HUES64 (cell line): ENCODE measurements around the gene TM4SF1.

Experiments
- H3K27ac ChIP-seq: 2 replicates; pipeline ENCODE4 v1.7.0; 2013; ENCODE audit warnings: low read depth, low read length, inconsistent platforms
- H3K27me3 ChIP-seq: 2 replicates; pipeline ENCODE4 v1.6.1; 2013; ENCODE audit warnings: mild to moderate bottlenecking, low read length; ENCODE audit not compliant: insufficient read depth
- H3K36me3 ChIP-seq: 2 replicates; pipeline ENCODE4 v1.6.1; 2013; ENCODE audit warnings: mild to moderate bottlenecking, low read length; ENCODE audit not compliant: insufficient read depth
- H3K4me1 ChIP-seq: 2 replicates; pipeline ENCODE4 v1.6.1; 2013; ENCODE audit warnings: mild to moderate bottlenecking, low read length, moderate library complexity; ENCODE audit not compliant: insufficient read depth
- H3K4me3 ChIP-seq: 2 replicates; pipeline ENCODE4 v1.5.1; 2013; ENCODE audit warnings: mild to moderate bottlenecking, low read length, moderate library complexity
- H3K9ac ChIP-seq: 2 replicates; pipeline ENCODE4 v1.6.1; 2013; ENCODE audit warnings: mild to moderate bottlenecking, low read depth, low read length
- H3K9me3 ChIP-seq: 2 replicates; pipeline ENCODE4 v1.6.1; 2013; ENCODE audit warnings: low read depth, low read length; ENCODE audit not compliant: insufficient read depth
- WGBS: fragments of 150-250, 120-280 bp; methylation state at CpG from one replicate; pipeline ENCODE4 v1.1.7; 2013; ENCODE audit warnings: missing lambda C conversion rate; 5-methylcytosine and 5-hydroxymethylcytosine counted together

TM4SF1 gene

DNA sequence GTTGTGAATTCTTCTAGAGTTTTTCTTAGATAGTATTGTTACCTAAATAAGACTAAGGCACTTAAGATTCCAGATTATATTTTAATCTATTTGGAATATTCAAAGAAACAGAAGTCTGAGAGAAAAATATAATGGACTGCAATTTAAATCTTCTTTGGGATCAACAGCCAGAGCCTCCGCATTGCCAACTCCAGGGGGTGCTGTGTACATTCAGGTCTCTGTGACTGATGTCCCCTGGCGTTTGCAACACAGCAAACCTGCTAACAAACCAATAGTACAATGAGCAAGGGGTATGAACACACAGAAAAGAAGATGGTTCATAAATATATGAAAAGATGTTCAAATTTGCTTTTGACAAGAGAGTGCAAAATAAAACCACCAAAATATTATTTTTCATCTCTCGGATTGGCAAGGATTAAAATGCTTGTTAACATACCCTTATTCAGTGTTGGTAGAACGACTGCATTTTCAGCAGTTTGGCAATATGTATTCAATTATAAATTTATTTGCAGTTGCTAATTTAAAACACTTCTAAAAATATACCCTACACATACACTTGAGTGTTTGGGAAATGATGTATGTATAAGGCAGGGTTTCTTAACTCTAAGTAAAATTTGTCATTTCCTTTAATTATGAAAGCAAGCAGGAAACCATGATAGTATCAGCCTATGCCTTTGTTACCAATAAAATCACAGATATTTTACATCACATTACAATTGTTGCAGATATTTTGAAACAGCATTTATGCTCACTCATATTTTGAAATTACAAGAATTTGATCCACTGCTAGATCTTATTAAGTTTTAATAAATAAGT lies 16.1 kb upstream of the TM4SF1 start:
- no peaks in the 10 kb centered on the region for H3K4me1 ChIP-seq
- H3K36me3 ChIP-seq: no peaks in the 10 kb centered on the region
- H3K9me3 ChIP-seq: no peaks in the 10 kb centered on the region
- 42% methylated on average over 4 of the region's 4 CpGs for WGBS
- no peak overlapping the region for H3K9ac ChIP-seq
- no peaks in the 10 kb centered on the region for H3K27me3 ChIP-seq
- no peak overlapping the region for H3K4me3 ChIP-seq
- no peak overlapping the region for H3K27ac ChIP-seq

GRCh38 chr3:149391960-149392359 lies 14.5 kb upstream of the TM4SF1 start:
- H3K9ac ChIP-seq: no peak overlapping the region
- no peaks in the 10 kb centered on the region for H3K36me3 ChIP-seq
- WGBS: 75% methylated on average over 5 of the region's 5 CpGs
- H3K27ac ChIP-seq: no peak overlapping the region
- no peaks in the 10 kb centered on the region for H3K27me3 ChIP-seq
- peaks cover 4% of the 10 kb centered on the region; the same call in 1 of the 2 replicates for H3K4me1 ChIP-seq
- H3K9me3 ChIP-seq: no peaks in the 10 kb centered on the region
- H3K4me3 ChIP-seq: no peak overlapping the region

- Histone ChIP-seq H3K27me3 (no peaks in the 10 kb centered on the region), H3K9ac (no peak overlapping the region), H3K27ac (no peak overlapping the region), H3K4me3 (no peak overlapping the region), H3K36me3 (no peaks in the 10 kb centered on the region), H3K4me1 (peaks cover 4% of the 10 kb centered on the region; the same call in 1 of the 2 replicates), H3K9me3 (no peaks in the 10 kb centered on the region)
- WGBS: 96% methylated on average over 6 of the region's 6 CpGs
These were observed 13.3 kb upstream of the TM4SF1 start for GRCh38 chr3:149390772-149391212.

- H3K4me1 ChIP-seq: peaks cover 4% of the 10 kb centered on the region; the same call in 1 of the 2 replicates
- H3K9ac ChIP-seq: no peak overlapping the region
- H3K9me3 ChIP-seq: no peaks in the 10 kb centered on the region
- H3K27me3 ChIP-seq: no peaks in the 10 kb centered on the region
- H3K27ac ChIP-seq: no peak overlapping the region
- H3K36me3 ChIP-seq: no peaks in the 10 kb centered on the region
- no peak overlapping the region for H3K4me3 ChIP-seq
- 93% methylated on average over 2 of the region's 2 CpGs for WGBS
These were observed 12.8 kb upstream of the TM4SF1 start for GRCh38 chr3:149390294-149390693.

DNA sequence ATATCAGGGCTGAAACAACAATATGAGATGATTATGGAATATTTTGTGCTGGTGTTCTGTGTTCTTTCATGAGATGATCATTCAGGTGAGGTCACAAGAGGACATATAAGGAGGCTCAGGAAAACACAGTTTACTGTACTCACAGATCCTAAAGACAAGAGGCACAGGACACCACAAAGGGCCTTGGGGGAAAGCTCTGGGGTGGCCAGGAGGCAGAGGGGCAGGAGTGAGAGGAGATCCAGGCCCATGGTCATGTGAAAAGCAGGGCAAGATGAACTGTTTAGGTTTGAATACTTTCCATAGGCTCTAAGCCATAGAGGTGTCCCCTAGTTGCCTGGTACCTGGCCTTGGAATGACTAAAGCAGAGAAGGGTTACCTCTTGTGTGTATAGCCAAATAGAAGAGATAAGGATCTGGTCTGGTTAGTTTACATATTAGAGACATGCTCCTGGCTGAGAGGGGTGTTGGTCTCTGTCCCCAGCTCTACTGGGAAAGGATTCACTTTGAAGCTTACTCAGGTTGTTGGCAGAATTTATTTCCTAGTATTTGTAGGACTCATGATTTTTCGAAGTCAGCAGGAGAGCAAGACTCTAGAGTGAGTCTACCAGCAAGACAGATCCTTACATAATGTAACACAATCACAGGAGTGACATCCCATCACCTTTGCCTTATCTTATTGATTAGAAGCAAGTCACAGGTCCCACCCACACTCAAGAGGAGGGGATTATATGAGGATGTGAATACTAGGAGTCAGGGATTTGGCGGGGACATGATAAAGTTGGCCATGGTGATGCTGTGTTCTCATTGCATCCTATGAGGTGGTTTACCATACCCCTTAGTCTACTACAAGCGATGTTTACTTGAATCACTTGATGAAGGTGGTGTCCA lies 11.3 kb upstream of the TM4SF1 start:
- Histone ChIP-seq H3K27ac (no peak overlapping the region), H3K4me1 (peaks cover 4% of the 10 kb centered on the region; the same call in 1 of the 2 replicates), H3K9me3 (no peaks in the 10 kb centered on the region), H3K27me3 (no peaks in the 10 kb centered on the region), H3K36me3 (no peaks in the 10 kb centered on the region), H3K9ac (no peak overlapping the region), H3K4me3 (no peak overlapping the region)
- WGBS: 88% methylated on average over 3 of the region's 3 CpGs

GRCh38 chr3:149388001-149388440 lies 10.6 kb upstream of the TM4SF1 start:
- no peak overlapping the region for H3K27ac ChIP-seq
- H3K36me3 ChIP-seq: no peaks in the 10 kb centered on the region
- no peaks in the 10 kb centered on the region for H3K27me3 ChIP-seq
- WGBS: 92% methylated on average over 8 of the region's 8 CpGs
- peaks cover 4% of the 10 kb centered on the region; the same call in 1 of the 2 replicates for H3K4me1 ChIP-seq
- no peak overlapping the region for H3K4me3 ChIP-seq
- H3K9ac ChIP-seq: no peak overlapping the region
- no peaks in the 10 kb centered on the region for H3K9me3 ChIP-seq

DNA sequence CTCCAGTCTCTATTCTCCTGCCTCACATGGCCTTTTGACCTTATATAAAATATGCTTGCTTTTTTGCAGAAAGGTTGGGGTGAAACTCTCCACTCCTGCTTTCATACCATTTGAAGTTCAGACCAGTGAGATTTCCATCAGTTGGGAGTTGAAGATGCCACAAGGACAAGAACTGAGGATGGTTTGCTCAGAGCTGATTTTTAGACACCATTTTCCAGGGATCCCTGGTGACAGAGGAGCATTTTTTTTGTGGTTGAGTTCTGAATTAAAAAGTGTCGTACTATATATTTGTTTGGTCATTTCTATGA lies 8.8 kb upstream of the TM4SF1 start:
- H3K27ac ChIP-seq: no peak overlapping the region
- H3K9me3 ChIP-seq: no peaks in the 10 kb centered on the region
- H3K27me3 ChIP-seq: no peaks in the 10 kb centered on the region
- no peaks in the 10 kb centered on the region for H3K36me3 ChIP-seq
- H3K4me3 ChIP-seq: no peak overlapping the region
- WGBS: 92% methylated on average over 1 of the region's 1 CpG
- H3K4me1 ChIP-seq: peaks cover 4% of the 10 kb centered on the region; the same call in 1 of the 2 replicates
- H3K9ac ChIP-seq: no peak overlapping the region

DNA sequence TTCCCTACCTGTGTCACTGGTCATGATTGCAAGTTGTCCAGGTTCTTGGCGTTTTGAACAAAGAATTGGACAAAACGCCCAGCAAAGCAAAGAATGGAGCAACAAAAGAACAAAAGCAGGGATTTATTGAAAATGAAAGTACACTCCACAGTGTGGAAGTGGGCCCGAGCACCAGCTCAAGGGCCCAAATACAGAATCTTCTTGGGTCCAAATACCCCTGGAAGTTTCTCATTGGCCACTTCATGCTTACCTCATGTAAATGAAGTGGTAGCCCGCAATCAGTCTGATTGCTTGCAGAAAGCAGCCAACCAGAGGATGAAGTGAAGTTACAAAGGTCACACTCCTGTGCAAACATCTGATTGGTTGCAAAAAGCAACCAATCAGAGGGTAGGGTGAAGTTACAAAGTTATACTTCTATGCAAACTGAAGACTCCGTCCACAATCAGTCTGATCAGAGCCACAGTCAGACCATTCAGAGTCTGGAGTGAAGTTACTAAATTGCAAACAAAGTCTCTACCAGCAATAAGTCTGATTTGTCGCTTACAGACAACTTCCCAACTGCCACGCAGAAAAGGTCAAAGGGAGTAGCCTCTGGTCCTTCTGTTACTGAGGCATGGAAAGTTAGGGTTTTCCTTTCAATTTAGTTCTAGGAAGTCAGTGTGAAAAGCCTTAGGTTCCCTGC lies 8.3 kb upstream of the TM4SF1 start:
- no peaks in the 10 kb centered on the region for H3K27me3 ChIP-seq
- no peak overlapping the region for H3K4me3 ChIP-seq
- H3K27ac ChIP-seq: no peak overlapping the region
- H3K4me1 ChIP-seq: peaks cover 4% of the 10 kb centered on the region; the same call in 1 of the 2 replicates
- H3K9me3 ChIP-seq: no peaks in the 10 kb centered on the region
- H3K9ac ChIP-seq: no peak overlapping the region
- 92% methylated on average over 7 of the region's 7 CpGs for WGBS
- H3K36me3 ChIP-seq: no peaks in the 10 kb centered on the region

- no peak overlapping the region for H3K9ac ChIP-seq
- H3K4me3 ChIP-seq: no peak overlapping the region
- 91% methylated on average over 6 of the region's 6 CpGs for WGBS
- H3K9me3 ChIP-seq: no peaks in the 10 kb centered on the region
- no peaks in the 10 kb centered on the region for H3K27me3 ChIP-seq
- no peaks in the 10 kb centered on the region for H3K36me3 ChIP-seq
- peaks cover 4% of the 10 kb centered on the region; the same call in 1 of the 2 replicates for H3K4me1 ChIP-seq
- no peak overlapping the region for H3K27ac ChIP-seq
These were observed 7.5 kb upstream of the TM4SF1 start for GRCh38 chr3:149384911-149385321.

DNA sequence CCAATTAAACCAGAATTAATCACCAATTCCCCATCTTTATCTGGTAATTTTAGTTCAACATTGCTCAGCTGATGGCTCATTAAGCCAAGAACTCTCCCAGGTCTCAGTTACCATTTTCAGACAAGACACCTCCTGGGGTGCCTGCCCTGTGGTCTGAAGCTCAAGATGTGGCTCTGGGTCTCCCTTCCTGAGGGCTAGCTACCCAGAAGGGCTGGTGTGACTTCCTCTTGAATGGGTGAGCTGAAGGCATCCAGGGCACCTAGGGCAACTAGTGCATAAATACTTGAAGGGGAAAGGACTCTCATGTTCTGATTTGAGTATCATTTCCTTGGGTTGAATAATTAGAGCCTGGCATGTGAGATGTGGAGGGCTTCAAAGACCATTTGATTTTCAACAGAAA lies 6.7 kb upstream of the TM4SF1 start:
- Histone ChIP-seq H3K9ac (no peak overlapping the region), H3K27ac (no peak overlapping the region), H3K27me3 (no peaks in the 10 kb centered on the region), H3K4me1 (peaks cover 4% of the 10 kb centered on the region; the same call in 1 of the 2 replicates), H3K9me3 (no peaks in the 10 kb centered on the region), H3K36me3 (no peaks in the 10 kb centered on the region), H3K4me3 (no peak overlapping the region)

GRCh38 chr3:149383703-149384102 lies 6.3 kb upstream of the TM4SF1 start:
- Histone ChIP-seq H3K4me3 (no peak overlapping the region), H3K27ac (no peak overlapping the region), H3K9me3 (no peaks in the 10 kb centered on the region), H3K4me1 (peaks cover 4% of the 10 kb centered on the region; the same call in 1 of the 2 replicates), H3K9ac (no peak overlapping the region), H3K27me3 (no peaks in the 10 kb centered on the region), H3K36me3 (no peaks in the 10 kb centered on the region)
